NCI-H2107 treated with DMSO at 0.1 percent for 48 hours (cell line): Measurements from ENCODE around the gene NDUFAF2.
"Not testable (repeated sequence)": the region's sequence is repeated elsewhere in the genome, so short reads cannot be mapped to it uniquely, and the experiment has no call there.

Source experiments
- DNase-seq: peaks from one replicate; lab custom pipeline; 2025; ENCODE audit not compliant: unreplicated experiment; lab: John Stamatoyannopoulos, UW

Gene NDUFAF2

GRCh38 chr5:60944904-60945812, at the start of gene NDUFAF2, which contains the start of gene ERCC8:
NDUFAF2 (plus strand) TSS chr5:60945205; CDS start chr5:60945256, 51 bp downstream.
ERCC8 (minus strand) TSS chr5:60945070; CDS start chr5:60945008, 62 bp downstream.
- DNase-seq: peak; percentile 69

- no peak for DNase-seq
These were observed 48.0 kb upstream of the NDUFAF2 start for GRCh38 chr5:60896991-60897390.

- DNase-seq: no peak
These were observed 41.6 kb upstream of the NDUFAF2 start for GRCh38 chr5:60903356-60903755.

- DNase-seq: no peak
These were observed 28.4 kb upstream of the NDUFAF2 start for GRCh38 chr5:60916646-60917045.

- DNase-seq: no peak
These were observed 26.5 kb upstream of the NDUFAF2 start for GRCh38 chr5:60918466-60918865.

GRCh38 chr5:60927450-60927849, 17.6 kb upstream of the NDUFAF2 start:
- no peak for DNase-seq

GRCh38 chr5:60929024-60929423, 16.0 kb upstream of the NDUFAF2 start:
- DNase-seq: no peak

GRCh38 chr5:60943624-60944023, 1.4 kb upstream of the NDUFAF2 start:
- no peak for DNase-seq

GRCh38 chr5:60945813-60946187, 795 bp downstream of the NDUFAF2 start:
- DNase-seq: no peak

- no peak for DNase-seq
These were observed 3.7 kb downstream of the NDUFAF2 start for GRCh38 chr5:60948738-60949137.

- no peak for DNase-seq
These were observed 10.2 kb downstream of the NDUFAF2 start for GRCh38 chr5:60955239-60955638.

GRCh38 chr5:60958088-60958487, 13.1 kb downstream of the NDUFAF2 start:
- DNase-seq: no peak

GRCh38 chr5:60958712-60959111, 13.7 kb downstream of the NDUFAF2 start:
- no peak for DNase-seq

- peak; percentile 0 for DNase-seq
These were observed 14.2 kb downstream of the NDUFAF2 start for GRCh38 chr5:60959156-60959555.

GRCh38 chr5:60960591-60960990, 15.6 kb downstream of the NDUFAF2 start:
- DNase-seq: no peak

GRCh38 chr5:60961685-60962084, 16.7 kb downstream of the NDUFAF2 start:
- DNase-seq: peak; percentile 0

GRCh38 chr5:60972231-60972630, 27.2 kb downstream of the NDUFAF2 start:
- DNase-seq: no peak

GRCh38 chr5:60977956-60978737, 33.1 kb downstream of the NDUFAF2 start:
- DNase-seq: no peak

- no peak for DNase-seq
These were observed 34.0 kb downstream of the NDUFAF2 start for GRCh38 chr5:60978968-60979367.

GRCh38 chr5:60980511-60980910, 35.5 kb downstream of the NDUFAF2 start:
- DNase-seq: no peak

- DNase-seq: not testable (repeated sequence)
These were observed 37.1 kb downstream of the NDUFAF2 start for GRCh38 chr5:60982127-60982526.

GRCh38 chr5:60989790-60990189, 44.8 kb downstream of the NDUFAF2 start:
- no peak for DNase-seq
